GM18498 (cell line): ENCODE results near the gene IGFBPL1.

Experiments used
- ATAC-seq: cut with Tn5 transposase; IDR thresholded peaks from one replicate; pipeline ENCODE4 v1.9.1; 2021; ENCODE audit warnings: mild to moderate bottlenecking, moderate library complexity; ENCODE audit not compliant: unreplicated experiment

Gene IGFBPL1

GRCh38 chr9:38423973-38424843 lies at the start of gene IGFBPL1:
Gene IGFBPL1, minus strand, starts transcription at chr9:38424454. Its CDS starts 30 bp downstream, at chr9:38424424.
- peak; percentile 66 for ATAC-seq

GRCh38 chr9:38472583-38473249 lies 48.5 kb upstream of the IGFBPL1 start:
- peak; percentile 62 for ATAC-seq

- no peak for ATAC-seq
Observed at GRCh38 chr9:38467404-38467803, 43.1 kb upstream of the IGFBPL1 start.

GRCh38 chr9:38453835-38454234 lies 29.6 kb upstream of the IGFBPL1 start:
- ATAC-seq = no peak

GRCh38 chr9:38451162-38451561 lies 26.9 kb upstream of the IGFBPL1 start:
- ATAC-seq = no peak

GRCh38 chr9:38447703-38448102 lies 23.4 kb upstream of the IGFBPL1 start:
- ATAC-seq = no peak

GRCh38 chr9:38445154-38446043 lies 21.1 kb upstream of the IGFBPL1 start:
- ATAC-seq = peak; percentile 97

GRCh38 chr9:38443597-38443996 lies 19.3 kb upstream of the IGFBPL1 start:
- no peak for ATAC-seq

- ATAC-seq = no peak
Observed at GRCh38 chr9:38443181-38443580, 18.9 kb upstream of the IGFBPL1 start.

GRCh38 chr9:38442473-38443096 lies 18.3 kb upstream of the IGFBPL1 start:
- no peak for ATAC-seq

- no peak for ATAC-seq
Observed at GRCh38 chr9:38441347-38442085, 17.3 kb upstream of the IGFBPL1 start.

GRCh38 chr9:38440516-38440915 lies 16.3 kb upstream of the IGFBPL1 start:
- no peak for ATAC-seq

- no peak for ATAC-seq
Observed at GRCh38 chr9:38439916-38440301, 15.7 kb upstream of the IGFBPL1 start.

GRCh38 chr9:38439291-38439915 lies 15.1 kb upstream of the IGFBPL1 start:
- ATAC-seq = no peak

GRCh38 chr9:38437193-38437823 lies 13.1 kb upstream of the IGFBPL1 start:
- ATAC-seq = peak; percentile 57

- ATAC-seq = no peak
Observed at GRCh38 chr9:38436708-38437107, 12.5 kb upstream of the IGFBPL1 start.

GRCh38 chr9:38435521-38435920 lies 11.3 kb upstream of the IGFBPL1 start:
- ATAC-seq = no peak

GRCh38 chr9:38434853-38435252 lies 10.6 kb upstream of the IGFBPL1 start:
- ATAC-seq = no peak

- no peak for ATAC-seq
Observed at GRCh38 chr9:38434365-38434764, 10.1 kb upstream of the IGFBPL1 start.
